ENCODE measurements around the gene ZNF223. TPM values are rescaled to one million over a fixed set of nuclear protein-coding genes. Genes with fewer than 3 reads are reported as not detected.

ZNF223 gene
- total and polyA plus RNA-seq, 9 of the 15 experiments (the other 6 are each of a cell fraction or from before 2014, with no cell fraction given) = 0.21 to 1.8 (median 0.71) TPM

DNA sequence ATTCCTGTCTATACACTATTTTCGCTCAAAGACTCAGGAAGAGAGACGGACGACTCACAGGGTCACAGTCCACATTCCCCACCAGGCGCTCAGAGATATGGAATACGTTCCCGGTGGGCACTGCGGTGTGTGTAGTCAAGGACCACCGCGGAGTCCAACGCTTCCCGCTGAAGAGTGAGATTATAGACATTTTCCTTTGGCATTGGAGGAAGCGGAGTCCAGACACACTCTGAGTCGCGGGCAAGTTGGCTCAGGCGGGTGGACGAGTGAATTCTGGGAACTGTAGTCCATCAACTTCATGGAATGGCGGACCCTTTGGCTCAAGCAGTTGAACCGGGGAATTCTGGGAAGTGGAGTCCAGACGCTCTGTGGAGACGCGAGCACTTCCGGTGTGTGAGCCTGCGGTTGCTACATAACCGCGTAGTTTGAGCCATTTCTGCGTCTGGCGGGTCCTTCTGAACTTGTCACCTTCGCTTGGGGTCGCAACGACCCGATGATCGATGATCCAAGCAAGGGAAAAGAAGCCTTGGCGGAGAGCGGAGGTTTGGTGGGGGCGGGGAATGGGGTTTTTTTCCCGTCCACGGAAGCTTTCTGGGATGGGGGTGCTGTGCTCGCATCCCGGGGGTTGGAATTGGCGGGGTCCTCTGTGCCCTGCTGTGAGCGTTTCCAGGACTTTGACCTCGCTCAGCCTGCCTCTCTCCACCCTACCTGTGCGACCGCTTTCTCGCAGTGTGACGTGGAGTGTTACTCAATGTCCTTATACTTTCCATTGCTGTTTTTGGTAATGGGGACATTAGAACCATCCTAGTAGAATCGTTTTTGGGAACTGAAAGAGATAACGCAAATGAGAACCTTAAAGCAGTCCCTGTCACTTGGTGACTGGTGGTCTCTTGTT, 49.0 kb upstream of the ZNF223 start, which contains the start of gene ZNF230 (continued):
- TF ChIP-seq, protein P1, sequence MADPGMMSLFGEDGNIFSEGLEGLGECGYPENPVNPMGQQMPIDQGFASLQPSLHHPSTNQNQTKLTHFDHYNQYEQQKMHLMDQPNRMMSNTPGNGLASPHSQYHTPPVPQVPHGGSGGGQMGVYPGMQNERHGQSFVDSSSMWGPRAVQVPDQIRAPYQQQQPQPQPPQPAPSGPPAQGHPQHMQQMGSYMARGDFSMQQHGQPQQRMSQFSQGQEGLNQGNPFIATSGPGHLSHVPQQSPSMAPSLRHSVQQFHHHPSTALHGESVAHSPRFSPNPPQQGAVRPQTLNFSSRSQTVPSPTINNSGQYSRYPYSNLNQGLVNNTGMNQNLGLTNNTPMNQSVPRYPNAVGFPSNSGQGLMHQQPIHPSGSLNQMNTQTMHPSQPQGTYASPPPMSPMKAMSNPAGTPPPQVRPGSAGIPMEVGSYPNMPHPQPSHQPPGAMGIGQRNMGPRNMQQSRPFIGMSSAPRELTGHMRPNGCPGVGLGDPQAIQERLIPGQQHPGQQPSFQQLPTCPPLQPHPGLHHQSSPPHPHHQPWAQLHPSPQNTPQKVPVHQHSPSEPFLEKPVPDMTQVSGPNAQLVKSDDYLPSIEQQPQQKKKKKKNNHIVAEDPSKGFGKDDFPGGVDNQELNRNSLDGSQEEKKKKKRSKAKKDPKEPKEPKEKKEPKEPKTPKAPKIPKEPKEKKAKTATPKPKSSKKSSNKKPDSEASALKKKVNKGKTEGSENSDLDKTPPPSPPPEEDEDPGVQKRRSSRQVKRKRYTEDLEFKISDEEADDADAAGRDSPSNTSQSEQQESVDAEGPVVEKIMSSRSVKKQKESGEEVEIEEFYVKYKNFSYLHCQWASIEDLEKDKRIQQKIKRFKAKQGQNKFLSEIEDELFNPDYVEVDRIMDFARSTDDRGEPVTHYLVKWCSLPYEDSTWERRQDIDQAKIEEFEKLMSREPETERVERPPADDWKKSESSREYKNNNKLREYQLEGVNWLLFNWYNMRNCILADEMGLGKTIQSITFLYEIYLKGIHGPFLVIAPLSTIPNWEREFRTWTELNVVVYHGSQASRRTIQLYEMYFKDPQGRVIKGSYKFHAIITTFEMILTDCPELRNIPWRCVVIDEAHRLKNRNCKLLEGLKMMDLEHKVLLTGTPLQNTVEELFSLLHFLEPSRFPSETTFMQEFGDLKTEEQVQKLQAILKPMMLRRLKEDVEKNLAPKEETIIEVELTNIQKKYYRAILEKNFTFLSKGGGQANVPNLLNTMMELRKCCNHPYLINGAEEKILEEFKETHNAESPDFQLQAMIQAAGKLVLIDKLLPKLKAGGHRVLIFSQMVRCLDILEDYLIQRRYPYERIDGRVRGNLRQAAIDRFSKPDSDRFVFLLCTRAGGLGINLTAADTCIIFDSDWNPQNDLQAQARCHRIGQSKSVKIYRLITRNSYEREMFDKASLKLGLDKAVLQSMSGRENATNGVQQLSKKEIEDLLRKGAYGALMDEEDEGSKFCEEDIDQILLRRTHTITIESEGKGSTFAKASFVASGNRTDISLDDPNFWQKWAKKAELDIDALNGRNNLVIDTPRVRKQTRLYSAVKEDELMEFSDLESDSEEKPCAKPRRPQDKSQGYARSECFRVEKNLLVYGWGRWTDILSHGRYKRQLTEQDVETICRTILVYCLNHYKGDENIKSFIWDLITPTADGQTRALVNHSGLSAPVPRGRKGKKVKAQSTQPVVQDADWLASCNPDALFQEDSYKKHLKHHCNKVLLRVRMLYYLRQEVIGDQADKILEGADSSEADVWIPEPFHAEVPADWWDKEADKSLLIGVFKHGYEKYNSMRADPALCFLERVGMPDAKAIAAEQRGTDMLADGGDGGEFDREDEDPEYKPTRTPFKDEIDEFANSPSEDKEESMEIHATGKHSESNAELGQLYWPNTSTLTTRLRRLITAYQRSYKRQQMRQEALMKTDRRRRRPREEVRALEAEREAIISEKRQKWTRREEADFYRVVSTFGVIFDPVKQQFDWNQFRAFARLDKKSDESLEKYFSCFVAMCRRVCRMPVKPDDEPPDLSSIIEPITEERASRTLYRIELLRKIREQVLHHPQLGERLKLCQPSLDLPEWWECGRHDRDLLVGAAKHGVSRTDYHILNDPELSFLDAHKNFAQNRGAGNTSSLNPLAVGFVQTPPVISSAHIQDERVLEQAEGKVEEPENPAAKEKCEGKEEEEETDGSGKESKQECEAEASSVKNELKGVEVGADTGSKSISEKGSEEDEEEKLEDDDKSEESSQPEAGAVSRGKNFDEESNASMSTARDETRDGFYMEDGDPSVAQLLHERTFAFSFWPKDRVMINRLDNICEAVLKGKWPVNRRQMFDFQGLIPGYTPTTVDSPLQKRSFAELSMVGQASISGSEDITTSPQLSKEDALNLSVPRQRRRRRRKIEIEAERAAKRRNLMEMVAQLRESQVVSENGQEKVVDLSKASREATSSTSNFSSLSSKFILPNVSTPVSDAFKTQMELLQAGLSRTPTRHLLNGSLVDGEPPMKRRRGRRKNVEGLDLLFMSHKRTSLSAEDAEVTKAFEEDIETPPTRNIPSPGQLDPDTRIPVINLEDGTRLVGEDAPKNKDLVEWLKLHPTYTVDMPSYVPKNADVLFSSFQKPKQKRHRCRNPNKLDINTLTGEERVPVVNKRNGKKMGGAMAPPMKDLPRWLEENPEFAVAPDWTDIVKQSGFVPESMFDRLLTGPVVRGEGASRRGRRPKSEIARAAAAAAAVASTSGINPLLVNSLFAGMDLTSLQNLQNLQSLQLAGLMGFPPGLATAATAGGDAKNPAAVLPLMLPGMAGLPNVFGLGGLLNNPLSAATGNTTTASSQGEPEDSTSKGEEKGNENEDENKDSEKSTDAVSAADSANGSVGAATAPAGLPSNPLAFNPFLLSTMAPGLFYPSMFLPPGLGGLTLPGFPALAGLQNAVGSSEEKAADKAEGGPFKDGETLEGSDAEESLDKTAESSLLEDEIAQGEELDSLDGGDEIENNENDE (IDR thresholded peaks at IDR 0.05; ENCODE audit: low read depth, low read length) = no peak
- TF ChIP-seq LCOR (CRISPR knock-in tag; IDR thresholded peaks at IDR 0.05) (no peak), ZNF77 (CRISPR knock-in tag; IDR thresholded peaks at IDR 0.05) (no peak), CREM (IDR thresholded peaks at IDR 0.05; ENCODE audit: low read depth) (peak; percentile 94), HMGN3 (IDR thresholded peaks at IDR 0.05; ENCODE audit: borderline replicate concordance, extremely low read depth, insufficient read length, low read depth, low read length) (no peak), KAT2B (IDR thresholded peaks at IDR 0.05; ENCODE audit: low read depth, low read length) (no peak), CC2D1A (IDR thresholded peaks at IDR 0.05) (no peak), KLF16 (IDR thresholded peaks at IDR 0.05) (no peak), NR4A1 (CRISPR knock-in tag; IDR thresholded peaks at IDR 0.05) (no peak), NR4A1 (tag; IDR thresholded peaks at IDR 0.05) (no peak), NR1H2 (CRISPR knock-in tag; IDR thresholded peaks at IDR 0.05) (no peak), POLR2H (tag; IDR thresholded peaks at IDR 0.05; ENCODE audit: low read depth) (no peak; the same call in 1 of the 2 replicates), TOE1 (IDR thresholded peaks at IDR 0.05; ENCODE audit: borderline replicate concordance) (no peak), TOE1 (CRISPR knock-in tag; IDR thresholded peaks at IDR 0.05; ENCODE audit: borderline replicate concordance, low read depth) (no peak), ZNF778 (CRISPR knock-in tag; IDR thresholded peaks at IDR 0.05) (no peak)
- TF ChIP-seq, protein P2, sequence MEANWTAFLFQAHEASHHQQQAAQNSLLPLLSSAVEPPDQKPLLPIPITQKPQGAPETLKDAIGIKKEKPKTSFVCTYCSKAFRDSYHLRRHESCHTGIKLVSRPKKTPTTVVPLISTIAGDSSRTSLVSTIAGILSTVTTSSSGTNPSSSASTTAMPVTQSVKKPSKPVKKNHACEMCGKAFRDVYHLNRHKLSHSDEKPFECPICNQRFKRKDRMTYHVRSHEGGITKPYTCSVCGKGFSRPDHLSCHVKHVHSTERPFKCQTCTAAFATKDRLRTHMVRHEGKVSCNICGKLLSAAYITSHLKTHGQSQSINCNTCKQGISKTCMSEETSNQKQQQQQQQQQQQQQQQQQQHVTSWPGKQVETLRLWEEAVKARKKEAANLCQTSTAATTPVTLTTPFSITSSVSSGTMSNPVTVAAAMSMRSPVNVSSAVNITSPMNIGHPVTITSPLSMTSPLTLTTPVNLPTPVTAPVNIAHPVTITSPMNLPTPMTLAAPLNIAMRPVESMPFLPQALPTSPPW (CRISPR knock-in tag; IDR thresholded peaks at IDR 0.05) = peak; percentile 42; the same call in 1 of the 2 replicates
